Measurements from ENCODE around the gene SCYGR3.

SCYGR3 gene

DNA sequence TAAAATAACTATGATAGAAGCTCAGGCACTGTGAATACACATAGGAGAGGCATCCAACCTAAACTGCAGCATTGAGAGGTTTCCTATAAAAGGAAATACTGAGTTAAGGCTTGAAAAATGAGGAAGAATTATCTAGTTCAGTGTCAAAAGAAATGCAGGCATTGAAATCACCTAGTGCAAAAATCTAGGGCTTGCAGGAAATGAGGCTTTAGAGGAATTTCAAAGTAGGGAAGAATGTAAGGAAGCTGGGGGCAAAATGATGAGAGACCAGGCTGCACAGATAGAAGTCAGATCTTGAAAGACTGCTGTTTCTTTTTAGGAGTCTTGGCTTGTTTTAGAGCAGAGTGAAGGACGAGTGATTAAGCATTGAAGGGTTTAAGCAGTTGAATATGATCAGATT is 44.0 kb downstream of the SCYGR3 start:
- Histone ChIP-seq H2AFZ (ENCODE audit: low read depth, low read length) (no peak overlapping the region), H2AK5ac (ENCODE audit: low read length, severe bottlenecking) (no peak overlapping the region), H3K23ac (ENCODE audit: low read length in 2 of 2) (no peak overlapping the region), H3K36me3 (ENCODE audit: control insufficient read depth in 1 of 2, insufficient read depth in 2 of 2, low read depth in 1 of 2, low read length in 2 of 2) (peaks cover 3 to 7% of the 10 kb centered on the region in 2 experiments), H3K4me2 (ENCODE audit: low read length, poor library complexity, severe bottlenecking) (no peak overlapping the region), H3K4me1 (ENCODE audit: control insufficient read depth, insufficient read depth, low read depth, low read length) (no peaks in the 10 kb centered on the region), H2BK5ac (ENCODE audit: low read depth, low read length, poor library complexity, severe bottlenecking) (no peak overlapping the region), H2BK120ac (ENCODE audit: low read depth, low read length) (no peak overlapping the region), H4K91ac (ENCODE audit: low read length) (no peak overlapping the region), H3K27ac (ENCODE audit: low read length, poor library complexity, severe bottlenecking) (peak overlapping the region; percentile 21), H3K4me3 (ENCODE audit: insufficient read depth in 1 of 2, low read depth in 1 of 2, low read length in 2 of 2) (no peak overlapping the region), H3K9ac (ENCODE audit: low read length) (no peak overlapping the region), H2BK12ac (ENCODE audit: low read length in 2 of 2) (no peak overlapping the region), H3K79me1 (replicated peaks; ENCODE audit: low read length, poor library complexity, severe bottlenecking) (no peaks in the 10 kb centered on the region), H2BK15ac (ENCODE audit: low read depth, poor library complexity, severe bottlenecking) (no peak overlapping the region), H3K27me3 (ENCODE audit: control insufficient read depth in 1 of 2, insufficient read depth in 1 of 2, low read length in 2 of 2) (no peaks in the 10 kb centered on the region), H3K9me3 (ENCODE audit: control insufficient read depth, low read length) (no peaks in the 10 kb centered on the region), H3K4ac (ENCODE audit: low read depth in 1 of 2, low read length in 2 of 2) (no peak overlapping the region), H4K8ac (ENCODE audit: low read length) (no peak overlapping the region), H3K18ac (ENCODE audit: low read depth in 1 of 2, low read length in 2 of 2) (no peak overlapping the region), H3K14ac (ENCODE audit: low read length in 2 of 2) (no peak overlapping the region)
- 54% methylated on average over 1 of the region's 1 CpG for WGBS
- DNase-seq = no peak

DNA sequence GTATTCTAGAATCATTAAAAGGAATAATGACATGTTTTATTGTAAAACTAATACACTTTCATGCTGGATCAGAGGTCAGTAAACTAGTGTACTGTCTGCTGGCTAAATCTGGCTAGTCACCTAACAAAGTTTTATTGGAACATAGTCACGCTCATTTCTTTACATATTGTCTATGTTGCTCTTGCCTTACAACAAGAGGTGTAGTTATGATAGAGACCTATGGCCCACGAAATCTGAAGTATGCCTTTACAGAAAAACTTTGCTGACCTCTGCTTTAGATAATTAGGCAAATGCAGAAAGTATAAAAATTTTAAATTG is 45.8 kb downstream of the SCYGR3 start:
- Histone ChIP-seq H4K91ac (ENCODE audit: low read length) (no peak overlapping the region), H3K36me3 (ENCODE audit: control insufficient read depth in 1 of 2, insufficient read depth in 2 of 2, low read depth in 1 of 2, low read length in 2 of 2) (peaks cover 3 to 12% of the 10 kb centered on the region in 2 experiments), H3K4ac (ENCODE audit: low read depth in 1 of 2, low read length in 2 of 2) (no peak overlapping the region), H3K4me2 (ENCODE audit: low read length, poor library complexity, severe bottlenecking) (no peak overlapping the region), H2BK120ac (ENCODE audit: low read depth, low read length) (no peak overlapping the region), H3K18ac (ENCODE audit: low read depth in 1 of 2, low read length in 2 of 2) (no peak overlapping the region), H3K23ac (ENCODE audit: low read length in 2 of 2) (no peak overlapping the region), H2BK5ac (ENCODE audit: low read depth, low read length, poor library complexity, severe bottlenecking) (no peak overlapping the region), H3K79me1 (replicated peaks; ENCODE audit: low read length, poor library complexity, severe bottlenecking) (no peaks in the 10 kb centered on the region), H3K4me1 (ENCODE audit: control insufficient read depth, insufficient read depth, low read depth, low read length) (no peaks in the 10 kb centered on the region), H4K8ac (ENCODE audit: low read length) (no peak overlapping the region), H3K9me3 (ENCODE audit: control insufficient read depth, low read length) (no peaks in the 10 kb centered on the region), H2AK5ac (ENCODE audit: low read length, severe bottlenecking) (no peak overlapping the region), H2AFZ (ENCODE audit: low read depth, low read length) (no peak overlapping the region), H2BK15ac (ENCODE audit: low read depth, poor library complexity, severe bottlenecking) (no peak overlapping the region), H3K27me3 (ENCODE audit: control insufficient read depth in 1 of 2, insufficient read depth in 1 of 2, low read length in 2 of 2) (no peaks in the 10 kb centered on the region), H3K4me3 (ENCODE audit: insufficient read depth in 1 of 2, low read depth in 1 of 2, low read length in 2 of 2) (no peak overlapping the region), H3K14ac (ENCODE audit: low read length in 2 of 2) (no peak overlapping the region), H3K9ac (ENCODE audit: low read length) (no peak overlapping the region), H3K27ac (ENCODE audit: low read length, poor library complexity, severe bottlenecking) (no peak overlapping the region), H2BK12ac (ENCODE audit: low read length in 2 of 2) (no peak overlapping the region)
- 88% methylated on average over 1 of the region's 2 CpGs for WGBS
- no peak for DNase-seq

DNA sequence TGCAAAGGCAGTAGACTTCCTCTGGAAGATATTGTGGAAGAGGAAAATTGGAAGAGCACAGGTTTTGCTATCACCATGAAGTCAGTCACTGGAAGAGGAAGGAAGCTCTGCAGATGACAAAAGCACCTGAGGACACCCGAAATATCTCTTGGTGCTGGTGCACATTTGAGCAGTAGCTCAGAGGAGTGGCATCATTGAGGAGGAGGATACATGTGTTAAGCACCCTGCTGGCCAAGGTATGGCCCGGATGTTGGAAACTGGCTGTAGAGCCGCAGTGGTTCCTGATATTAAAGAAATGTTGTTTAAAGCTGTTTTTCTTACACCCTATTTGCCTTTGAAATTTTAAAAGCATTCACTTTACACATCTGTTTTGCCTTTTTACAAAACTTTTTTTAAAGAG is 48.6 kb downstream of the SCYGR3 start:
- Histone ChIP-seq H4K91ac (ENCODE audit: low read length) (no peak overlapping the region), H3K4me1 (ENCODE audit: control insufficient read depth, insufficient read depth, low read depth, low read length) (peaks cover 3% of the 10 kb centered on the region), H2AK5ac (ENCODE audit: low read length, severe bottlenecking) (no peak overlapping the region), H3K18ac (ENCODE audit: low read depth in 1 of 2, low read length in 2 of 2) (no peak overlapping the region), H3K27me3 (ENCODE audit: control insufficient read depth in 1 of 2, insufficient read depth in 1 of 2, low read length in 2 of 2) (no peaks in the 10 kb centered on the region), H2BK12ac (ENCODE audit: low read length in 2 of 2) (no peak overlapping the region), H3K4me3 (ENCODE audit: insufficient read depth in 1 of 2, low read depth in 1 of 2, low read length in 2 of 2) (no peak overlapping the region), H3K14ac (ENCODE audit: low read length in 2 of 2) (no peak overlapping the region), H3K23ac (ENCODE audit: low read length in 2 of 2) (no peak overlapping the region), H4K8ac (ENCODE audit: low read length) (no peak overlapping the region), H3K9me3 (ENCODE audit: control insufficient read depth, low read length) (no peaks in the 10 kb centered on the region), H3K9ac (ENCODE audit: low read length) (no peak overlapping the region), H3K4ac (ENCODE audit: low read depth in 1 of 2, low read length in 2 of 2) (no peak overlapping the region), H2AFZ (ENCODE audit: low read depth, low read length) (no peak overlapping the region), H2BK5ac (ENCODE audit: low read depth, low read length, poor library complexity, severe bottlenecking) (no peak overlapping the region), H3K27ac (ENCODE audit: low read length, poor library complexity, severe bottlenecking) (no peak overlapping the region), H3K36me3 (ENCODE audit: control insufficient read depth in 1 of 2, insufficient read depth in 2 of 2, low read depth in 1 of 2, low read length in 2 of 2) (peaks cover 3 to 19% of the 10 kb centered on the region in 2 experiments), H2BK120ac (ENCODE audit: low read depth, low read length) (no peak overlapping the region), H3K4me2 (ENCODE audit: low read length, poor library complexity, severe bottlenecking) (no peak overlapping the region), H2BK15ac (ENCODE audit: low read depth, poor library complexity, severe bottlenecking) (no peak overlapping the region), H3K79me1 (replicated peaks; ENCODE audit: low read length, poor library complexity, severe bottlenecking) (no peaks in the 10 kb centered on the region)
- 54% methylated on average over 1 of the region's 3 CpGs for WGBS
- no peak for DNase-seq

DNA sequence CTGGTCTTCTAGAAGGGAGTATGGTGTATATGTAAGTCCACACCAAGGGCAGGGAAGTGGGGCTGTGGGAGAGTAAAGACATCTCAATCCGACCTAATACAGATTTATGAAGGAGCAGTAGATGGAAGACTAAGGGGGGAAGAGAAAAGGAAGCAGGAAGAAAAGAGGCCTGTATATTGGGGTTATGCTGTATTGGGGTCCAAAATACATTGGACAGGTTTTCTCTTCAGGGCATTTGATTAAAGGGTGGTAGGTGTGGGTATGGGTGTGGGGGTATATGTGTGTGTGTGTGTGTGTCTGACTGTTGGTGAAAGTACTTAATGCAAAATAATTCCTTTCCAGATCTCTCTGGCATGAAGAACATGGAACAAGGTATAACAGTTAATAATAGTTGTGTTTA is 49.6 kb downstream of the SCYGR3 start:
- H2BK5ac ChIP-seq (ENCODE audit: low read depth, low read length, poor library complexity, severe bottlenecking) = no peak overlapping the region
- peaks cover 3 to 23% of the 10 kb centered on the region in 2 experiments for H3K36me3 ChIP-seq (ENCODE audit: control insufficient read depth in 1 of 2, insufficient read depth in 2 of 2, low read depth in 1 of 2, low read length in 2 of 2)
- no peak overlapping the region for H3K18ac ChIP-seq (ENCODE audit: low read depth in 1 of 2, low read length in 2 of 2)
- H3K79me1 ChIP-seq (replicated peaks; ENCODE audit: low read length, poor library complexity, severe bottlenecking) = no peaks in the 10 kb centered on the region
- H3K4ac ChIP-seq (ENCODE audit: low read depth in 1 of 2, low read length in 2 of 2) = no peak overlapping the region
- H3K4me2 ChIP-seq (ENCODE audit: low read length, poor library complexity, severe bottlenecking) = no peak overlapping the region
- no peak overlapping the region for H3K23ac ChIP-seq (ENCODE audit: low read length in 2 of 2)
- no peak overlapping the region for H3K9ac ChIP-seq (ENCODE audit: low read length)
- H4K91ac ChIP-seq (ENCODE audit: low read length) = no peak overlapping the region
- H3K14ac ChIP-seq (ENCODE audit: low read length in 2 of 2) = no peak overlapping the region
- no peaks in the 10 kb centered on the region for H3K27me3 ChIP-seq (ENCODE audit: control insufficient read depth in 1 of 2, insufficient read depth in 1 of 2, low read length in 2 of 2)
- H4K8ac ChIP-seq (ENCODE audit: low read length) = no peak overlapping the region
- DNase-seq = no peak
- no peak overlapping the region for H2AFZ ChIP-seq (ENCODE audit: low read depth, low read length)
- peaks cover 3% of the 10 kb centered on the region for H3K4me1 ChIP-seq (ENCODE audit: control insufficient read depth, insufficient read depth, low read depth, low read length)
- H3K9me3 ChIP-seq (ENCODE audit: control insufficient read depth, low read length) = no peaks in the 10 kb centered on the region
- no peak overlapping the region for H2BK120ac ChIP-seq (ENCODE audit: low read depth, low read length)
- H2BK12ac ChIP-seq (ENCODE audit: low read length in 2 of 2) = no peak overlapping the region
- H3K27ac ChIP-seq (ENCODE audit: low read length, poor library complexity, severe bottlenecking) = no peak overlapping the region
- H2AK5ac ChIP-seq (ENCODE audit: low read length, severe bottlenecking) = no peak overlapping the region
- 100% methylated on average over 1 of the region's 1 CpG for WGBS
- H2BK15ac ChIP-seq (ENCODE audit: low read depth, poor library complexity, severe bottlenecking) = no peak overlapping the region
- H3K4me3 ChIP-seq (ENCODE audit: insufficient read depth in 1 of 2, low read depth in 1 of 2, low read length in 2 of 2) = no peak overlapping the region

Measured in mesenchymal stem cell (in vitro differentiated cells and primary cell).